ENCODE results near the gene IP6K3. TPM values are rescaled to one million over a fixed set of nuclear protein-coding genes. Genes with fewer than 3 reads are reported as not detected.
A peak's percentile ranks its signal among the peaks of the same experiment; 100 is the strongest.

Gene IP6K3
- total RNA-seq, 2 donors from 2014 or later = not detected

GRCh38 chr6:33696548-33697518 lies 49.9 kb downstream of the IP6K3 start:
- ATAC-seq (replicated peaks) = no peak
- H3K36me3 Mint-ChIP-seq (ENCODE audit: low read depth) = peaks cover 99% of the 10 kb centered on the region
- peaks cover 54% of the 10 kb centered on the region for H3K4me1 Mint-ChIP-seq

GRCh38 chr6:33696076-33696475 lies 50.6 kb downstream of the IP6K3 start:
- H3K4me3 Mint-ChIP-seq = peak overlapping the region; percentile 87
- H3K4me1 Mint-ChIP-seq = peaks cover 50% of the 10 kb centered on the region
- H3K27ac Mint-ChIP-seq = peak overlapping the region; percentile 99
- no peaks in the 10 kb centered on the region for H3K27me3 Mint-ChIP-seq
- H3K9me3 Mint-ChIP-seq = no peaks in the 10 kb centered on the region
- peaks cover 99% of the 10 kb centered on the region for H3K36me3 Mint-ChIP-seq (ENCODE audit: low read depth)
- ATAC-seq (replicated peaks) = no peak

More at GRCh38 chr6:33696548-33697518, 49.9 kb downstream of the IP6K3 start:
- Mint-ChIP-seq H3K27me3 (no peaks in the 10 kb centered on the region), H3K9me3 (no peaks in the 10 kb centered on the region), H3K27ac (peak overlapping the region; percentile 99), H3K4me3 (peak overlapping the region; percentile 87)

- Mint-ChIP-seq H3K9me3 (no peaks in the 10 kb centered on the region), H3K4me1 (peaks cover 49% of the 10 kb centered on the region), H3K27me3 (no peaks in the 10 kb centered on the region), H3K36me3 (ENCODE audit: low read depth) (peaks cover 99% of the 10 kb centered on the region), H3K4me3 (peak overlapping the region; percentile 87), H3K27ac (peak overlapping the region; percentile 99)
- ATAC-seq (replicated peaks) = no peak
Observed at GRCh38 chr6:33695451-33695887, 51.2 kb downstream of the IP6K3 start.

DNA sequence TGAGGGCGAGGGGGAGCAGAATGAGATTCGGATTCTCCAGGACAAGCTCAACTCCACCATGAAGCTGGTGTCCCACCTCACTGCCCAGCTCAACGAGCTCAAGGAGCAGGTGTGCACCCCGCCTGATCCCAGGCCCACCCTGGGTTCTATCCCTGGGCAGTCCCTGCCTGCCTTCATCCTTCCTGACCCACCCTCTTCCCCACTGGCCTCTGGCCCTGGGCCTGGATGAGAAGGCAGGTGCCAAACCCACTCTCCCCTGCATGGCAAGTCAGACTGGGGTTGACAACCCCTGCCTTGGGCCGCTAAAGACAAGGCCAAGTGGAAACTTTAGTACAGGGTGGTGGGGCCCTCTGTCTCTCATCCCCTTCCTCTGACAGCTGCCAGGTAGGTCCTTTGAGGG lies 51.7 kb downstream of the IP6K3 start:
- Mint-ChIP-seq H3K36me3 (ENCODE audit: low read depth) (peaks cover 99% of the 10 kb centered on the region), H3K27me3 (no peaks in the 10 kb centered on the region), H3K4me1 (peaks cover 44% of the 10 kb centered on the region), H3K9me3 (no peaks in the 10 kb centered on the region), H3K4me3 (peak overlapping the region; percentile 87), H3K27ac (peak overlapping the region; percentile 99)
- no peak for ATAC-seq (replicated peaks)

GRCh38 chr6:33694401-33694931 lies 52.2 kb downstream of the IP6K3 start:
- peak; percentile 83 for ATAC-seq (replicated peaks)
- Mint-ChIP-seq H3K27ac (peak overlapping the region; percentile 99), H3K36me3 (ENCODE audit: low read depth) (peaks cover 100% of the 10 kb centered on the region), H3K9me3 (no peaks in the 10 kb centered on the region), H3K27me3 (no peaks in the 10 kb centered on the region), H3K4me3 (peak overlapping the region; percentile 87), H3K4me1 (peaks cover 43% of the 10 kb centered on the region)

- no peaks in the 10 kb centered on the region for H3K9me3 Mint-ChIP-seq
- H3K4me3 Mint-ChIP-seq = peak overlapping the region; percentile 87
- H3K36me3 Mint-ChIP-seq (ENCODE audit: low read depth) = peaks cover 100% of the 10 kb centered on the region
- H3K27me3 Mint-ChIP-seq = no peaks in the 10 kb centered on the region
- peaks cover 46% of the 10 kb centered on the region for H3K4me1 Mint-ChIP-seq
- ATAC-seq (replicated peaks) = no peak
- peak overlapping the region; percentile 99 for H3K27ac Mint-ChIP-seq
Observed at GRCh38 chr6:33693186-33694105, 53.3 kb downstream of the IP6K3 start.

DNA sequence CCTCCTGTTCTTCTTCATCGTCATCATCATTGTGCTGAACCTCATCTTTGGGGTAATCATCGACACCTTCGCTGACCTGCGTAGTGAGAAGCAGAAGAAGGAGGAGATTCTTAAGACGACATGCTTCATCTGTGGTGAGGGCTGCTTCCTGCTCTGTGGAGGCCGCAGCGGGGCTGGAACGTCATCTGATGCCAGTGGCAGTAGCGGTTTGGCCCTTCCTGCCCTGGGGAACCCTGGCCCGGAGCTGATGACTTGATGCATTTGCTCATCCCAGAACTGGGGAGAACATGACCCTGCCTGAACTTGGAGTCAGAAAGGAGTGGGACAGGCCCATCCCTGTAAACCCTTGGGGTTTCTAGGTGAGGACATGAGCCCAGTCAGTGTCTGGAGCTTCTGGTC lies 53.9 kb downstream of the IP6K3 start:
- Mint-ChIP-seq H3K4me3 (peak overlapping the region; percentile 87), H3K36me3 (ENCODE audit: low read depth) (peaks cover 99% of the 10 kb centered on the region)

DNA sequence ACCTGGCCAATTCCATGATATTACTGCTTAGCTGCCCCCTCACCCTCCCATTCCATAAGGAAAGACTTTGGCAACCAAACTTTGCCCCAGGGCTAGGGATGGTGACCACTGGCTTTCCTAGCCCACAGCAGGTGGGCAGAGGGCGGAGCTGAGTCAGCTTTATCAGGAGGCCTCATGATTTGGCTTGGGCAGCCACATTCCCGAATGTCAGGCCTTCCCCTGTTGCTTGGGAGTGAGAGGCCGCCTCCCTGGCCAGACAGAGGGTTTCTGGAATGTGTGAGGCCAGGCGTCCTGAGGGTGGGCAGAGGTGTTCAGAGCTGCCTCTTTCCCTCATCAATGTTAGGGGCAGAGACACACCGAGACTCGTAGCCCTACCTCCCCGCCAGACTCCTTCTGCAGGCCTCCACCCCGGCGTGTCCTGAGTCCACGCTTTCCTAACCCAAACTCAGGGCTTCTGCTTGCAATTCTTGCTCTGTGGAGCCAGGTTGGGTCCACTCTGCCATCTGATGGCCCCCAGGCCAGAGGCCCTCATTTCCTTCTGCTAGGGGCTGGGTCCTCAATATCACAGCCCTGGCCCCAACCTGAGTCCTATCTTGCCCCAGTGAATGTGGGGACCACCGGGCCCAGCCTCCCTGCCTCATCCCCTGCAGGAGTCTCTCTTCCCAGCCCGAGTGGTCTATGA lies 54.5 kb downstream of the IP6K3 start:
- no peak for ATAC-seq (replicated peaks)
- Mint-ChIP-seq H3K27me3 (no peaks in the 10 kb centered on the region), H3K4me3 (peak overlapping the region; percentile 87), H3K36me3 (ENCODE audit: low read depth) (peaks cover 99% of the 10 kb centered on the region), H3K27ac (peak overlapping the region; percentile 99), H3K4me1 (peaks cover 40% of the 10 kb centered on the region), H3K9me3 (no peaks in the 10 kb centered on the region)

More for the DNA sequence above, 53.9 kb downstream of the IP6K3 start:
- no peaks in the 10 kb centered on the region for H3K27me3 Mint-ChIP-seq
- peak; percentile 81 for ATAC-seq (replicated peaks)
- peak overlapping the region; percentile 99 for H3K27ac Mint-ChIP-seq
- no peaks in the 10 kb centered on the region for H3K9me3 Mint-ChIP-seq
- H3K4me1 Mint-ChIP-seq = peaks cover 46% of the 10 kb centered on the region

DNA sequence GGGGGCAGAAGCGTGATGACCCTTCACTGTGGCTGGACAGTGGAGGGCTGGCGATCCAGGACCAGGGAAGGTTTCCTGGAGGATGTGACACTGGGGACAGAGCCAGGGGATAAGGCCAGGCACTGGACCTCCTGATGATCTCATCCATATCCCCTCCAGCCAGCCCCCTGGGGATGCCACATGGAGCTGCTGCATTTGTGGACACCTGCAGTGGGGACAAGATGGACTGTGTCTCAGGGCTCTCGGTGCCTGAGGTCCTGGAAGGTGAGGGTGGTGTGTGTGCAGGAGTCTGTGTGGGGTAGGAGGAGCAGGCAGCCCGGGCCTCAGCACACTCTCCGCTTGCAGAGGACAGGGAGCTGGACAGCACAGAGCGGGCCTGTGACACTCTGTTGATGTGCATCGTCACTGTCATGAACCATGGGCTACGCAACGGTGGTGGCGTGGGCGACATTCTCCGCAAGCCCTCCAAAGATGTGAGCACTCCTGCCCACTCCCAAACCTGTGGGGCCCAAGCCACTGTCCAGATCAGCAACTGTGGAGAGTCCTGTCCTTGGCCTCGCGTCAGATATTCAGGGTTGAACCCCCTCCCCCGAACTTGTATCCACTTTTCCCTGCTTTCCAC lies 55.1 kb downstream of the IP6K3 start:
- H3K36me3 Mint-ChIP-seq (ENCODE audit: low read depth) = peaks cover 97% of the 10 kb centered on the region
- H3K4me3 Mint-ChIP-seq = peak overlapping the region; percentile 87
- H3K27ac Mint-ChIP-seq = peak overlapping the region; percentile 99

DNA sequence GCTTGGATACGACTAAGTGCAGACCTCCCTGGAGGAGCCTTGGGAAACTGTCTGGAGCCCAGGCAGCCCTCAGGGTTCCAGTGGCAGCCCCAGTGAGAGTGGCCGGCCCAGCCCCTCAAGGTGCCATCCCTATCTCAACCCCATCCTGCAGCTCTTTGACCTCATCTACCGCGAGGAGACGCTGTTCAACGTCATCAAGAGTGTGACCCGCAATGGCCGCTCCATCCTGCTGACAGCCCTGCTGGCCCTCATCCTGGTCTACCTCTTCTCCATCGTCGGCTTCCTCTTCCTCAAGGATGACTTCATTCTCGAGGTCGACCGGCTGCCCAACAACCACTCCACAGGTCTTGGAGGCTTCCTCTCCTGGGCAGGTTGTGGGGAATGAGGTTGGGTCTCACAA lies 55.9 kb downstream of the IP6K3 start:
- H3K4me3 Mint-ChIP-seq = no peak overlapping the region
- no peaks in the 10 kb centered on the region for H3K27me3 Mint-ChIP-seq
- H3K27ac Mint-ChIP-seq = peak overlapping the region; percentile 9
- H3K9me3 Mint-ChIP-seq = no peaks in the 10 kb centered on the region
- H3K36me3 Mint-ChIP-seq (ENCODE audit: low read depth) = peaks cover 97% of the 10 kb centered on the region
- peaks cover 27% of the 10 kb centered on the region for H3K4me1 Mint-ChIP-seq
- ATAC-seq (replicated peaks) = no peak

More for the DNA sequence above, 55.1 kb downstream of the IP6K3 start:
- H3K27me3 Mint-ChIP-seq = no peaks in the 10 kb centered on the region
- H3K4me1 Mint-ChIP-seq = peaks cover 35% of the 10 kb centered on the region
- ATAC-seq (replicated peaks) = no peak
- no peaks in the 10 kb centered on the region for H3K9me3 Mint-ChIP-seq

DNA sequence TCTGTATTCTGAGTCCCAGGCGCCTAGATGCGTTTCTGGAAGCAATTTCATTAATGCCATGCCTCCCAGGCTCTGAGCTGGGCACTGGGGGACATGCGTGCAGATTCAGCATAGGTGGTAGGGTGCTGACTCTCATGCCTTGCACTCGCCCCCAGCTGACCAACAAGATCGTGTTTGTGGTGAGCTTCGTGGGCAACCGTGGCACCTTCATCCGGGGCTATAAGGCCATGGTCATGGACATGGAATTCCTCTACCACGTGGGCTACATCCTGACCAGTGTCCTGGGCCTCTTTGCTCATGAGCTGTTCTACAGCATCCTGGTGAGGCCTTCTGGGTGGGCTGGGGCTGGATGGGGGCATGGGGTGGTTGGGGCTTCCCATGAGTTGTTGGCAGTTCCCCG lies 56.8 kb downstream of the IP6K3 start:
- H3K27me3 Mint-ChIP-seq = no peaks in the 10 kb centered on the region
- H3K27ac Mint-ChIP-seq = no peak overlapping the region
- no peak overlapping the region for H3K4me3 Mint-ChIP-seq
- peaks cover 97% of the 10 kb centered on the region for H3K36me3 Mint-ChIP-seq (ENCODE audit: low read depth)
- peaks cover 25% of the 10 kb centered on the region for H3K4me1 Mint-ChIP-seq
- H3K9me3 Mint-ChIP-seq = no peaks in the 10 kb centered on the region
- no peak for ATAC-seq (replicated peaks)

- Mint-ChIP-seq H3K27me3 (no peaks in the 10 kb centered on the region), H3K9me3 (no peaks in the 10 kb centered on the region), H3K27ac (no peak overlapping the region), H3K4me1 (peaks cover 17% of the 10 kb centered on the region), H3K36me3 (ENCODE audit: low read depth) (peaks cover 97% of the 10 kb centered on the region), H3K4me3 (no peak overlapping the region)
- no peak for ATAC-seq (replicated peaks)
Observed at GRCh38 chr6:33689148-33689494, 57.6 kb downstream of the IP6K3 start.

DNA sequence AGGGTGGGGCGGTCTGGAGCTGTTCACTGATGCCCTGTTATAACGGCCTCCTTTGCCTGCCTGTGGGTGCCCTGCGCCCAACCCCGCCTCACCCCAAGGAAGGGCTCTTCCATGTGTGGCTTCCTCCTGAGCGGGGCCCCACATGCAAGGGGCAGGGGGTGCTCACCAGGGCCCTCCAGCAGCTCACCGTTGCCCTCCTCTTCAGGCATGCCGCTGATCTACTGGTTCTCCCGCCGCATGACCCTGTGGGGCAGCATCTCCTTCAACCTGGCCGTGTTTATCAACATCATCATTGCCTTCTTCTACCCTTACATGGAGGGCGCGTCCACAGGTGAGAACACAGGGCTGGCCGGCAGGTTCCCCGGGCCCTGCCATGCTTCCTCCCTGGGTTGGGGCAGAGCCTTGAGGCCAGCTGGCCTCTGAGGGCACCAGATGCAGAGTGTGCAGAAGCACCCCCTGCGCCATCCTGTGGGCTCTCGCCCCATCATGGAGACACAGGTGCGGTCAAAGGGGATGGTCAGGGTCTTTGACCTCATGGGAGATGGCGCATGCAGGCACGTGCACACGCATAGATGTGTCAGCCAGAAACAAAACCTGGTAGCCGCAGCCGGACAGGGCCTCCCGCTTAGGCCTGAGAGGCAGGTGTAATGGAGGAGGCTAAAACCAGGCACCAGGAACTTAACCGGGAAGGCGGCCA lies 58.1 kb downstream of the IP6K3 start:
- H3K27me3 Mint-ChIP-seq = no peaks in the 10 kb centered on the region
- H3K4me1 Mint-ChIP-seq = peaks cover 15% of the 10 kb centered on the region
- ATAC-seq (replicated peaks) = no peak
- H3K4me3 Mint-ChIP-seq = no peak overlapping the region
- peaks cover 97% of the 10 kb centered on the region for H3K36me3 Mint-ChIP-seq (ENCODE audit: low read depth)
- H3K9me3 Mint-ChIP-seq = no peaks in the 10 kb centered on the region
- no peak overlapping the region for H3K27ac Mint-ChIP-seq

All from activated T-helper 17 cell treated with anti-CD3 and anti-CD28 coated beads, Interleukin-2, amount 50 U/mL, for 72 hours (primary cell).